Mesothelial cell of epicardium (in vitro differentiated cells): Measurements from ENCODE around the gene ZDHHC14. TPM values are rescaled to one million over a fixed set of nuclear protein-coding genes. Genes with fewer than 3 reads are reported as not detected.

Experiments
- DNase-seq, 2 experiments: peaks; one replicate each; pipeline ENCODE4 v3.0.0; 2021; ENCODE audit warnings: low spot score in 2 of 2; ENCODE audit not compliant: unreplicated experiment in 2 of 2
- H3K27ac Mint-ChIP-seq: 2 replicates; pipeline ENCODE4 v1.8.0; 2021; ENCODE audit warnings: mixed read lengths
- H3K27me3 Mint-ChIP-seq: 2 replicates; pipeline ENCODE4 v1.8.0; 2021; ENCODE audit warnings: low read depth, mixed read lengths
- H3K36me3 Mint-ChIP-seq: 2 replicates; pipeline ENCODE4 v1.8.0; 2021; ENCODE audit warnings: mixed read lengths
- H3K4me1 Mint-ChIP-seq: 2 replicates; pipeline ENCODE4 v1.8.0; 2021; ENCODE audit warnings: mixed read lengths
- H3K4me3 Mint-ChIP-seq: 2 replicates; pipeline ENCODE4 v1.8.0; 2021; ENCODE audit warnings: mild to moderate bottlenecking, moderate library complexity, mixed read lengths
- H3K9me3 Mint-ChIP-seq: 2 replicates; pipeline ENCODE4 v1.8.0; 2021; ENCODE audit warnings: mixed read lengths
- total RNA-seq: library from RNA; stranded (reverse); gene quantifications from 3 replicates; pipeline ENCODE4 v1.2.1, GENCODE V29; 2021
- TF ChIP-seq, protein P1 (sequence below): fragments of 200-600 bp; sonication (generic); IDR thresholded peaks from one replicate; pipeline ENCODE4 v1.5.0; 2021; ENCODE audit warnings: antibody characterized with exemption; ENCODE audit not compliant: unreplicated experiment

The ZDHHC14 gene
- total RNA-seq, 1 donor from 2014 or later: 11.3 TPM

DNA sequence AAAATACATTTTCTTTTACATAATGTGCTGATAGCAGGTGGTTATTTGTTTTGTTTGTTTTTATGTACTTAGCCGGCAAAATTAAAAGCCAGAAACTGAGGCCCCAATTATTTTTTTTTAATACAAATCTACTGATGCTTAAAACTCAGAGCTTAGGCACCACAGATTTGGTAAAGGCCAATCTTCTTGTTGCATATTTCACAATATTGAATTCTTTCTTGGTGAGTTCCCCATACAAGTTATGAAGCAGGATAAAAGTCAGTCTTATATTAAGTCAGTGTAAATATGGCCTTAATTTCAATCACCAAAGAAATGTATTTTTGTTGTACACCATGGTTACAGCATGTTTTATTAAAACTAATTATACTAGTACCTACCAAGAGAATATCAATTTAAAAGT, 16.3 kb upstream of the ZDHHC14 start:
- H3K4me3 Mint-ChIP-seq: no peak overlapping the region
- TF ChIP-seq, protein P1, sequence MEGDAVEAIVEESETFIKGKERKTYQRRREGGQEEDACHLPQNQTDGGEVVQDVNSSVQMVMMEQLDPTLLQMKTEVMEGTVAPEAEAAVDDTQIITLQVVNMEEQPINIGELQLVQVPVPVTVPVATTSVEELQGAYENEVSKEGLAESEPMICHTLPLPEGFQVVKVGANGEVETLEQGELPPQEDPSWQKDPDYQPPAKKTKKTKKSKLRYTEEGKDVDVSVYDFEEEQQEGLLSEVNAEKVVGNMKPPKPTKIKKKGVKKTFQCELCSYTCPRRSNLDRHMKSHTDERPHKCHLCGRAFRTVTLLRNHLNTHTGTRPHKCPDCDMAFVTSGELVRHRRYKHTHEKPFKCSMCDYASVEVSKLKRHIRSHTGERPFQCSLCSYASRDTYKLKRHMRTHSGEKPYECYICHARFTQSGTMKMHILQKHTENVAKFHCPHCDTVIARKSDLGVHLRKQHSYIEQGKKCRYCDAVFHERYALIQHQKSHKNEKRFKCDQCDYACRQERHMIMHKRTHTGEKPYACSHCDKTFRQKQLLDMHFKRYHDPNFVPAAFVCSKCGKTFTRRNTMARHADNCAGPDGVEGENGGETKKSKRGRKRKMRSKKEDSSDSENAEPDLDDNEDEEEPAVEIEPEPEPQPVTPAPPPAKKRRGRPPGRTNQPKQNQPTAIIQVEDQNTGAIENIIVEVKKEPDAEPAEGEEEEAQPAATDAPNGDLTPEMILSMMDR: no peak
- H3K36me3 Mint-ChIP-seq: no peaks in the 10 kb centered on the region
- no peak overlapping the region for H3K27ac Mint-ChIP-seq
- H3K27me3 Mint-ChIP-seq: peaks cover 5% of the 10 kb centered on the region
- H3K9me3 Mint-ChIP-seq: no peaks in the 10 kb centered on the region
- no peak for DNase-seq
- no peaks in the 10 kb centered on the region for H3K4me1 Mint-ChIP-seq

DNA sequence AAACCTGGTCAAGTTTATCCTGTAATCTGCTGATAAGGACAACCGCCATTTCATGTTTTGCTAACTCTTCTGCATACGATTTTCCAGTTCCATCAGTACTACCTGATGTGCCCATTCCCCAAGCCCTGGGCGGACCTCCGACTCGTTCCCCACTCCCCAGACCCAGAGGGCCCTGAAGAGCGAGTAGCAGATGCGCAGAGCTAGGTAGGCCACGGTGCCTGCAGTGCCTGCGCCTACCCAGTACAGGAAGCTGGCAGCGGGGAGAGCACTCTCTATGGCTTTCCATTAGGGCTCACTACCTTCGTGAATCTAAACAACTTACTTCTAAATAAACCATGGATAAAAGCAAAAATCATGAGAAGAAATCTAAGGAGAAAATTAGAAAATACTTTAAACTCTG, 14.3 kb upstream of the ZDHHC14 start:
- no peak overlapping the region for H3K4me3 Mint-ChIP-seq
- H3K27ac Mint-ChIP-seq: no peak overlapping the region
- H3K36me3 Mint-ChIP-seq: no peaks in the 10 kb centered on the region
- no peaks in the 10 kb centered on the region for H3K9me3 Mint-ChIP-seq
- TF ChIP-seq, protein P1: no peak
- H3K27me3 Mint-ChIP-seq: peaks cover 5% of the 10 kb centered on the region
- H3K4me1 Mint-ChIP-seq: no peaks in the 10 kb centered on the region
- no peak for DNase-seq

DNA sequence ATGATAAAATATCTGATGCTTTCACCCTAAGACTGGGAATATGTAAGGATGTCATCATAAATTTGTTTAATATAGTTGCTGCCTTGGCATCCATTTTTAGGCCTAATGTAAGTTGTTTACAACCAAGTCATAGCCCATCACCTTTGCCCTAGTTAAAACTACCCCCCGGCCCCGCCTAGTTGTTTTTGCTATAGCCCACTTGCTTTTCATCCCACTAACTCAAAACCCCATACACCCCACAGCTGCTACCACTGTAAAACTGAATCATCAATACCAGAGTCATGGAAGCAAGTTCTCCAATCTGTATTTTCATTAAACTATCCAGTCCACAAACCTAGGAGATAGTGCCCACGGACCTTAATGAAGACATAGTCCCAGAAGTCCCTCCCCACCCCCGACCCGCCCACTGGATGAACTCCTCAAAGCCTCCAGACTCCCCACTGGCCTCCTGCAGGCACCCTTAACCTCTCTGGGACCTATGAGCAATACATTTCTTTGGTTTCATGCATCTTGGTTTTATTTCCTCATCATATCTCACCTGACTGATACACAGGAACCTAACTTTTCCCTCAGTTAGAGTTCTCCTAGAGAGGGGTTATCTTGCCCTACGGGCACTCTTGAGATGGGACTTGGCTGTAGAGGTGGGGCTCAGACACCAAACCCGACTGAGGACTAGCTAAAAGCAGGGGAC, 12.5 kb upstream of the ZDHHC14 start:
- no peaks in the 10 kb centered on the region for H3K4me1 Mint-ChIP-seq
- TF ChIP-seq, protein P1: no peak
- H3K36me3 Mint-ChIP-seq: no peaks in the 10 kb centered on the region
- H3K27me3 Mint-ChIP-seq: peaks cover 5% of the 10 kb centered on the region
- no peak overlapping the region for H3K4me3 Mint-ChIP-seq
- no peak for DNase-seq
- no peak overlapping the region for H3K27ac Mint-ChIP-seq
- H3K9me3 Mint-ChIP-seq: no peaks in the 10 kb centered on the region

DNA sequence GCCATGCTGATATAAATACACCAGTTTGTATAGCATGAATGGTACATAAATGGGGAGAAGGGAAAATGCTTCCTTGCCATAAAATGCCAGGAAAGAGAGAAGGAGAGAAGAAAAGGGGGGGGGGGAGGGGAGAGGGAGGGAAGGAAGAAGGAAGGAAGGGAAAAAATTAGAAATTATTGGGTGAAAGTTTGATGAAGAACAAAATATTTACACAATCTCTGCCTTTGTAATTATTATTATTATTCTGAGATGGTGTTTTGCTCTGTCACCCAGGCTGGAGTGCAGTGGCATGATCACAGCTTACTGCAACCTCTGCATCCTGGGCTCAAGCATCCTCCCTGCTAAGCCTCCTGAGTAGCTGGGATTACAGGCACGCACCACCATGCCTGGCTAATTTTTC, 10.2 kb upstream of the ZDHHC14 start:
- H3K4me3 Mint-ChIP-seq: no peak overlapping the region
- H3K27ac Mint-ChIP-seq: no peak overlapping the region
- TF ChIP-seq, protein P1: no peak
- no peak for DNase-seq
- no peaks in the 10 kb centered on the region for H3K4me1 Mint-ChIP-seq
- no peaks in the 10 kb centered on the region for H3K9me3 Mint-ChIP-seq
- H3K36me3 Mint-ChIP-seq: no peaks in the 10 kb centered on the region
- H3K27me3 Mint-ChIP-seq: peaks cover 5% of the 10 kb centered on the region

DNA sequence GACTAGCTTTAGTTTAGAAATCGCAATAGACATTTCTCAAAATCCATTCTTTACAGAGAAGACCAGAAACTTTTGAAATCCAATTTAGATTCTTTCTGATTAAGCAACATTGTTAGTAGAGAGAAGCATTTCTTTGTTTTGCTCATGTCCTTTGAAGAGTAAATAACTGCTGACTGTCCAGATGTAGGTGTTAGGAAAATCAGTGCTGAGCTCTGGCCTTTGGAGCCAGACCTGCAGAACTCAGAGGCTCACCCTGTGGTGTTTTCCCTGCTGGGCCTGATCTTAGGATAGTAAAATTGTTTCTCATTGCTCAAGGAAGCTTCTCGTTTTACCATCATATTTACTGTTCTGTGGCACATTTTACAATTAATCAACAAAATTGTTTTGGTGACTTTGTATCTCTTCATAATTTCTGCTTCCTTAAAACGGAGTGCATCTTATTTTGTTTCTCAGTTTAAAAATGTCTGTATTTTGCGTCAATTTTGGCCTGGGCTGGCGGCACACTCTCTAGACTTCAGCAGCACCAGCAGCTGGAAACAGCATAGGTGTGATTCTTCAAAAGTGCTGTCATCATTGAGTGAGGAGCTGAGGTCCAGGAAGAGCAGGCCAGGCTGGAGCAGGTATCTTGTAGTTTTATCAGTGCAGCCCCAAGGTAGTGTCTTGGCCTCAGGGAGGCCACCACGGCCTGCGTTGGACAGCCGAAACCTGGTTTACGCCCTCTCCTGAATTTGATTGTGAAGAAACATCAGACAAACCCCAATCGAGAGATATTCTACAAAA, 8.3 kb upstream of the ZDHHC14 start:
- H3K4me3 Mint-ChIP-seq: no peak overlapping the region
- H3K36me3 Mint-ChIP-seq: no peaks in the 10 kb centered on the region
- H3K27ac Mint-ChIP-seq: no peak overlapping the region
- no peak for DNase-seq
- H3K27me3 Mint-ChIP-seq: no peaks in the 10 kb centered on the region
- H3K9me3 Mint-ChIP-seq: no peaks in the 10 kb centered on the region
- TF ChIP-seq, protein P1: no peak
- no peaks in the 10 kb centered on the region for H3K4me1 Mint-ChIP-seq
